COLO668 (cell line): Measurements from ENCODE around the gene MYDGF.

Experiments used
- DNase-seq: peaks from one replicate; lab custom pipeline; 2025; ENCODE audit not compliant: unreplicated experiment; lab: John Stamatoyannopoulos, UW

MYDGF gene

GRCh38 chr19:4647676-4648644, 22.2 kb downstream of the MYDGF start:
- no peak for DNase-seq

DNA sequence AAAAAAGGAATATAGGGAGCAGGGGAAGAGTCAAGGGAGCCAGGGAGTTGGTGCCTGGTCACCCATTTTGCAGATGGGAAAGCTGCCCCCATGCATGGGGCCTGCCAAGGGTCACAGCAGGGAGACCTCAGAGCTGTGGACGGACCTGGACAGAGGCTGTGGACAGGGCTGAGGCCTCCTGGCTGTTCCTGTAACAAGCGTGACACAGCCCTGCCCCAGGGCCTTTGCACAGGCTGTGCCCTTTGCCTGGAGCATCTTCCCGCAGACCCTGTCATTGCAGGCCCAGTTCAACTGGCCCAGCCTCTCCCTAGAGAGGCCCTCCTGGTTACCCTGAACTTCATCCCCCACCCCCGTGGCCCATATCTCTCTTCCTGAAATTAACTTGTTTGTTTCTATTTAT, 24.4 kb downstream of the MYDGF start:
- DNase-seq = no peak

DNA sequence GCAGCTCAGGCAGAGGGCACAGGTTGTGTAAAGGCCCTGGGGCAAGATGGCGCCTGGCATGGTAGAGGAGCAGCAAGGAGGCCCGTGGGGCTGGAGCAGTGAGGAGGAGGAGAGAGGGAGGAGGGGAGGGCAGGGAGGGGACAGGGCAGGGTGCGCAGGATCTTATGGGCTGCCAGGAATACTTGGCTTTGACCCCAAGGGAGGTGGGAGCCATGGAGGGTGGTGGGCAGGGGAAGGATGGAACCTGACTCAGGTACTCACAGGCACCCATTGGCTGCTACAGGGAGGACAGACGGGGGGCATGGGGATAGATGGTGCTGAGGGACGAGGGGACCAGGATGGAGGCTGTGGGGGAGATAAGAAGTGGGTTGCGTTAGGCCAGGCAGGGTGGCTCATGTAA, 27.5 kb downstream of the MYDGF start:
- DNase-seq = no peak

- DNase-seq = no peak
Measured at GRCh38 chr19:4641132-4641531, 29.0 kb downstream of the MYDGF start.

DNA sequence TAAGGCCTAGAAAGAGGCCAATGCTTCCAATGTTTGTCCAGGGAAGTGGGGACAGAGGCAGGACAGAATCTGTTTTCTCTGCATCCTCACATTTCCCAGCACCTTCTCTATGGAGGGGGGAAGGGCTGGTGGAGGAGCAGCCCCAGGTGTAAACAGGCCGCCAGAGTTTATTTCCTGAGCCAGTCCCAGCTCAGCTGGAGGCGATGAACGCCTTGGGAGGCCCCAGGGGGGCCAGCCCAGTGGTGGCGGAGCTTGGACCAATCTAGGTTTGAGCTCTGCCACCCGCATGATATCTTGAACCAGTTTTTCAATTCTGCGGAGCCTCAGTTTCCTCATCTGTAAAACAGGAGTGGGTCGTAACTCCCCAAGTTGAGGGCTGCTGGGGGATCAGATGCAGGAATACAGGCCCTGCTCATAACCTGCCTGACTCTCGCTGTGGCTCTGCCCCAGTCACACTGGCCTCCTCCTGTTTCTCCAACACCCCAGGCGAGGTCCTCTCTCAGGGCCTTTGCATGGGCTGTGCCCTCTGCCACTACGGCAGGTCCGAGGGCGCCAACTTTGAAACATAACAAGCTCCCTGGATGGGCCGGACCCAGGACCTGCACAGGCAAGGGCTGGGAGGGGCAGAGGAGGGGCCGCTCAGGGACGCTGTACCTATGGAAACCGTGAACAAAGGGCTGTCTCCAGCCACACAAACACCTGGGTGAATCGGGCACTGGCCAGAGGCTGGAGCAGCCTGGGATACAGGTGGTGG, 29.7 kb downstream of the MYDGF start:
- DNase-seq = peak; percentile 58

DNA sequence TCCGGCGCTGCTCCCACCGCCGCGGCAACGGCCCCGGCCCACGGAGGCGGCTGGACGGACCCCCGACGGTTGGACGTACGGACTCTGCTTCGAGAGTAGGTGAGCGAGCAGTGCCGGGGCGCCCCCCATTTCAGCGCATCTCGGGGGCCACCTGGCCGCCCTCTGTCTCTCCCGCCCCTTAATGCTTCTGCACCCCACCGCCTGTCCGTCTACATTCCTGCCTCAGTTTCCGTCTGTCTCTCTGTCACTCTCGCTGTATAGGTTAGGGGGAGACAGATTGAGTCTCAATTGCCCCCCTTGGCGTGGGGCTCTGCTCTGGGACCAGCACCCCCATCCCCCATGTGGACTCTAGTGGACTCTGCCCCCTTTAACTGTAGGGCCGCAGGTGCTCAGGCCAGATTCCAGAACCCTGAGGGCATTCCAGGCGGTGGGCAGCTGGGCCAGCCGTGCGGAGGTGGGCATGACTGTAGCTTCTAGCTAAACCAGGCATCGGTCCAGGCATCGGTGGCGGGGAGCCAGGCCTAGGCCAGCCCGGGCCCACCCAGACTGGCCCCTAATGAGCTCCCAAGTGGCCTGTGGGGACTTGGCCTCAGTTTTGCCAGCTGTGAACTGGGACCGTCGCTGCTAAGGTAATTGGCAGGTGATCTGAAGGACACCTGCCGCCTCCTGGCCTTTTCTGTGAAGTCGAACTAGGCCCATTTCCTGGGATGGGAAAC, 30.5 kb downstream of the MYDGF start:
- DNase-seq = peak; percentile 32

- DNase-seq = peak; percentile 97
Measured at GRCh38 chr19:4638828-4639530, 31.2 kb downstream of the MYDGF start, which contains the start of gene TNFAIP8L1. TSS of gene TNFAIP8L1 (plus strand) at chr19:4639516. CDS start at chr19:4651870, 12,354 bp downstream.

DNA sequence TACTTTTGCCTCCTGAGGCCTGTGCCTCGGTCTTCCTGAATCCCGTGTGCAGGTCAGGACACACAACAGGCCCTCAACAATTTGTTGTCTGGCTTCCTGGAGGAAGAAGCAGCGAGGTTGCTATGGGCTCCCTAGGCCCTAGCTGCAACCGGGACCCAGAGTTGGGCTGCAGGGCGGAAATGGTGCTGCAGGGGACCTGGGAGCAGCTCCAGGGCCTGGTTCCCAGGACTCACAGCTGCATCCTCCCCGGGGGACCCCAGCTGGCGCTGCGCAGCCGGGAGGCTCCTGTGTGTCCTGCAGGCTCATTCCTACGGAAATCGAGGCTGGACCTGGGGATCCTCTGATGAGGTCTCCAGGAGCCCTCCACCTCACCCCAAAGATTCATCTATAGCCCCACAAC, 31.8 kb downstream of the MYDGF start:
- DNase-seq = no peak

GRCh38 chr19:4636761-4637160, 33.4 kb downstream of the MYDGF start:
- DNase-seq = no peak

GRCh38 chr19:4636151-4636717, 33.9 kb downstream of the MYDGF start:
- DNase-seq = peak; percentile 60

DNA sequence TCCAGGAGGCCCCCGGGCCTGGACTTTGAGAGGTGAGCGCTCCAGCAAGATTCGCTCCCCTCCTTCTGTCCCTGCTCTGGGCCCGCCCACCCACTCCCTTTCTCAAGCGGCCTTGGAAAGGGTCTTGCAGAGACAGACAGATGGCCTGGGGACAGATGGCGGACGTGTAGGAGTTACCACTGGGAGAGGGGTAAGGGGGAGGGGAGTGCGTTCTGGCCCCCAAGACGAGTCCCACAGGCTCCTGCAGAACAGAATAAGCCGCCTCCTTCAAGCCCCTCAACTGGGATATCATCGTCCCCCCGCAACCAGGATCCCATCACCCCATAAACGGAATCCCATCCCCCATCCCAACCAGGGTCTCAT, 34.4 kb downstream of the MYDGF start:
- DNase-seq = no peak

DNA sequence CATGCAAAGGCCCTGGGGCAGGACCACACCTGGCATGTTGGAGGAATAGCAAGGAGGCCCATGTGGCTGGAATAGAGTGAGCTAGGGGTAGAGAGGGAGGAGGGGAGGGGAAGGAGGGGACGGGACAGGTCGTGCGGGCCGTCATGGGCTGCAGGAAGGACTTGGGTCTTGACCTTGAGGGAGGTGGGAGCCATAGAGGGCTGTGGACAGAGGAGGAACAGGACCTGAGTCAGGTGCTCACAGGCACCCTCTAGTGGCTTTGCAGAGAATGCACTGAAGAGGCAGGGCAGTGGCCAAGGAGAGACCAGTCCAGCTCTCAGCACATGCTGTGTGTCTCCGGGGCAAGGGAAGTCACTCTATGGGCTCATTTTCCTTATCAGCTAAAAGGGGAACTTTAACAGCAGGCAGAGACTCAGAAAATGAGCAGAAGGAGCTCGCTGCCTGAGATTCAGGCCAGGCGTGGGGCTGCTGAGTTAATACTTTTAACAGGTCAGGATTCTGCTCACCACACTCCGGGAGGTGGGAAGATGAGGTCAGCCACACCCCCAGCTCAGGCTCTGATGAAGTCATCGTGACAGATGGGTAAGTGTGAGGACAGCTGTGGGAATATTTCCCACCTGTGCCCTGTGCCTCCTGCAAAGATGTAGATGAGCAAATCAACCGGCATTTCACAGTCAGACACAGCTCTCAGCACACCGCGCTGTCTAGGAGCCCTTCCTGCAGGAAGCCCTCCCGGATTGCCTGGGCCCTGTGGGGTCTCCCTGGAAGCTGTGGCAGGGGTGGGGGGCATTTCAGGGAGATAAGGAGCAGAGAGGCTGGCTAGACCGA, 36.8 kb downstream of the MYDGF start:
- DNase-seq = peak; percentile 49

DNA sequence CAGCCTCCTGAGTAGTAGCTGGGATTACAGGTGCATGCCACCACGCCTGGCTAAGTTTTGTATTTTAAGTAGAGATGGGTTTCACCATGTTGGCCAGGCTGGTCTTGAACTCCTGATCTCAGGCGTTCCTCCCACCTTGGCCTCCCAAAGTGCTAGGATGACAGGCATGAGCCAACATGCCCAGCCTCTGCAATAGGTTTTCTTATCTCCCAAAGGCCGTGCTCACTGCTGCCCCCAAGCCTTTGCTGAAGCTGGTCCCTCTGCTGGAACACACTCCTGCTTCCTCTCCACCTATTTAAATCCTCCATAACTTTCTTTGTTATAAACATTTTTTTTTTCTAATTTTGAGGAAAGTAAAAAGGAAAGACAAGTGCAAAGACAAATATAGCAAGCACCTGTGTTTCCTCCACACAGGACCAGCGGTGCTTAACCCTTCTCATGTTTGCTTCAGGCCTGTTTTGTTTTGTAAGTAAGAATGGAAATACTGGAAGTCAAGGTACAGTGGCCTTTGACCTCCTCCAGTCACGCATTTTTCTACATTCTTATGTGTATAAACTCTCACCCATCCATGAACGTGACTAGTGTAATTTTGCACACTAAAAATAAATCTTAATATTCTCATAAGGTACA, 45.3 kb downstream of the MYDGF start:
- DNase-seq = no peak

DNA sequence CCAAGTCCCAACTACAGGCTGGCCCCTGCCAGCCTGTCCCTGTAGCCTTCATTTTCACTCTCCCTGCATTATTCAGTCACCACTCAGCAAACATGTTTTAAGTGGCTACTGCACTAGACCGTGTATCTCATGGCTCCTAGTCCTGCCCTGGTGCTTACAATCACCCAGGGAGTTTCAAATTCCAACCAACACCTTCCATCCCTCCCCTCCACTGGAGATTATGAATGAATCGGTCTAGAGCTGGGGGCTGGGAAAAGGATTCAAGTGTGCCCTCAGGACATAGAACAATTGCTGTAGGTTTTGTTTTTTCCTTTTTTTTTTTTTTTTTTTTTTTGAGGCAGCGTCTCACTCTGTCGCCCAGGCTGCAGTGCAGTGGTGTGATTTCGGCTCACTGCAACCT, 45.8 kb downstream of the MYDGF start:
- no peak for DNase-seq

DNA sequence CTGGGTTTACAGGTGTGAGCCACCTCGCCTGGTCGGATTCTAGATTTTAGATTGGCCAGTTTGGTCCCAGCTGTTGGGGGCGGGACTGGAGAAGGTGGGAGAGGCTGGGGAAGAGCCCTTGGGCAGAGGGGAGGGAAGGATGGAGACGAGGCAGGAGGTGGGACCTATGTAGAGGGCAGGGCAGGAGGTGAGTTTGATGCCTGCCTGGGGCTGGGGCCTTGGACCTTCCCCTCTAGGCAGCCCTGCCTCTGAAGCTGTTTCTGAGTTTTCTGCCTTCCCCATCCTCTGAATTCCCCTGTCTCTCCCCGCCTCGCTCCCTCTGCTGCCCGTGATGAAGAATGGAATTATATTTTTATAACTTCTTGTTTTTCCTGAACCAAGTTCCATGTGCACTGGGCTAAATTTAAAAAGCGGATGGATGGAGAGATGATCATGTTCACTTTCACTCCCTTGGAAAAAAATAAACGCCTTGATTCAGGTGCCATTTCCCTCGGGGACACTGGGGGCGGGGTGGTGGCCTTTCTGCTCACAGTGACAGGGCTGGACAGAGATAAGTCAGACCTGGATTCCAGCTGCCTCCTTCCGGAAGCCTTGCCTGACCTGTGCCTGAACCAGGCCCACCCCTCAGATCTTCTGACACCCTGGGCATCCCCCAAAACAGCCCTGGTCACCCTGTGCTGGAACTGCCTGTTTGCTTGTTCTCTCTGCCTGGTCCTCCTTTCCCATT, 47.3 kb downstream of the MYDGF start:
- no peak for DNase-seq

DNA sequence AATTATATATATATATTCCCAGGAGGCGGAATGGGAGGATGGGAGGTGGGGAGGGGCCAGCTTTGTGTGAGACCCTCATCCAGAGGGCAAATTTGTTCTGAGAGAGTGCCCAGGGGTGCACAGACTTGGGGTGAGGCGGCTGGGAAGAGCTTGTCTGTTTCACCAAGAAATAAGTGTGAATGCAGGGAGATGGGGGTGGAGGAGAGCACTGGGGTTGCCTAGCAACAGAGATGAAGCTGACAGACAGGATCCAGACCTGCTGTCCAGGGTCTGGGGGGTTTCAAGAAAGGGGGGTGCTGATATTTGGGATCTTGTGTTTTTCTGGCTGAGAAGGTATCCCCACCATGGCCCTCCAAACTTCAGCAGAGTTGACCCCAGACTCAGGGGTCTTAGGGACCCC, 49.5 kb downstream of the MYDGF start:
- no peak for DNase-seq

GRCh38 chr19:4619668-4620294, 50.4 kb downstream of the MYDGF start:
- DNase-seq = no peak

- DNase-seq = no peak
Measured at GRCh38 chr19:4618019-4618418, 52.1 kb downstream of the MYDGF start.
